Keratinocyte (primary cell): Measurements from ENCODE around the gene FKBP5.

Source experiments
- EZH2 ChIP-seq: IDR thresholded peaks from one replicate; pipeline ENCODE4 v1.6.1; 2012; ENCODE audit warnings: inconsistent platforms, mild to moderate bottlenecking, low read length, moderate library complexity
- TF ChIP-seq, protein P1 (sequence below), 3 experiments: IDR thresholded peaks in 1 of 3; conservative IDR thresholded peaks in 1 of 3; optimal IDR thresholded peaks in 1 of 3; 2 replicates in 2 of 3; 3 replicates in 1 of 3; pipeline versions ENCODE3 to v1.5.1; 2011; ENCODE audit warnings: low read length in 3 of 3, mild to moderate bottlenecking in 3 of 3, moderate library complexity in 2 of 3, control low read depth in 1 of 3, inconsistent platforms in 1 of 3; ENCODE audit not compliant: insufficient read depth in 2 of 3; ENCODE audit errors: extremely low read depth in 1 of 3

DNA sequence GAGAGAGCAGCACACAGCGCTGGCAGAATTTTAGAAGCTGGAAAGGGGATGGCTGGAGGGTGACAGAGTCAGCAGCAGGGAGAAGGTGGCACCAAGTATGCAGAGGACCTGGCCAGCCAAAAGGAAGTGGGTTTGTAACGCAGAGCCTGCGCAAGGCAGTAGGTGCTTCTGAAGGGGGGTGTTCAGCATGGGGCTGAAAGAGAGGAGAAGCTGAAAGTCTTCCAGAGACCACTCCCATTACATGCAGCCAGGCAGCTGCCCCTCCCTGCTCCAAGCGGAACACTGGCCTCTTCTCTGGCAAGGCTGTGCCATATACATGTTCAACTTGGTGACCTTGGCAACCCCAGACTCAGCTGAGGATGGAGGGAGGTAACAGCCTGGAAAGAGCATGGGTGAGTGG lies 133.9 kb downstream of the FKBP5 start:
- TF ChIP-seq, protein P1, sequence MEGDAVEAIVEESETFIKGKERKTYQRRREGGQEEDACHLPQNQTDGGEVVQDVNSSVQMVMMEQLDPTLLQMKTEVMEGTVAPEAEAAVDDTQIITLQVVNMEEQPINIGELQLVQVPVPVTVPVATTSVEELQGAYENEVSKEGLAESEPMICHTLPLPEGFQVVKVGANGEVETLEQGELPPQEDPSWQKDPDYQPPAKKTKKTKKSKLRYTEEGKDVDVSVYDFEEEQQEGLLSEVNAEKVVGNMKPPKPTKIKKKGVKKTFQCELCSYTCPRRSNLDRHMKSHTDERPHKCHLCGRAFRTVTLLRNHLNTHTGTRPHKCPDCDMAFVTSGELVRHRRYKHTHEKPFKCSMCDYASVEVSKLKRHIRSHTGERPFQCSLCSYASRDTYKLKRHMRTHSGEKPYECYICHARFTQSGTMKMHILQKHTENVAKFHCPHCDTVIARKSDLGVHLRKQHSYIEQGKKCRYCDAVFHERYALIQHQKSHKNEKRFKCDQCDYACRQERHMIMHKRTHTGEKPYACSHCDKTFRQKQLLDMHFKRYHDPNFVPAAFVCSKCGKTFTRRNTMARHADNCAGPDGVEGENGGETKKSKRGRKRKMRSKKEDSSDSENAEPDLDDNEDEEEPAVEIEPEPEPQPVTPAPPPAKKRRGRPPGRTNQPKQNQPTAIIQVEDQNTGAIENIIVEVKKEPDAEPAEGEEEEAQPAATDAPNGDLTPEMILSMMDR (optimal IDR thresholded peaks at IDR 0.05 in 1 of 3, IDR thresholded peaks at IDR 0.05 in 1 of 3, conservative IDR thresholded peaks at IDR 0.05 in 1 of 3; ENCODE audit: extremely low read depth in 1 of 3, insufficient read depth in 2 of 3, low read length in 3 of 3), result no peak
- TF ChIP-seq EZH2, result no peak
